Measurements from ENCODE around the gene VN1R2. TPM values are rescaled to one million over a fixed set of nuclear protein-coding genes. Genes with fewer than 3 reads are reported as not detected.
"Not testable (repeated sequence)": the region's sequence is repeated elsewhere in the genome, so short reads cannot be mapped to it uniquely, and the experiment has no call there.

The VN1R2 gene
- total RNA-seq, 1 donor from 2014 or later = not detected

GRCh38 chr19:53254411-53255341, 3.4 kb upstream of the VN1R2 start, which contains the start of gene ZNF677:
Gene ZNF677 (minus strand): TSS chr19:53254873. CDS start chr19:53251550, 3,323 bp downstream.
- H3K36me3 ChIP-seq (ENCODE audit: control insufficient read depth, insufficient read depth, low read length) = peaks cover 2% of the 10 kb centered on the region
- peak within 1 kb of the TSS; percentile 74 for H3K4me3 ChIP-seq (ENCODE audit: low read depth, low read length)
- TF ChIP-seq CTCF (IDR thresholded peaks at IDR 0.05; ENCODE audit: insufficient read depth, low read length, poor library complexity, severe bottlenecking) = no peak
- peak; percentile 50 for DNase-seq (ENCODE audit: low read depth)
- no peaks in the 10 kb centered on the region for H3K27me3 ChIP-seq (ENCODE audit: control insufficient read depth, insufficient read depth, low read length)

- not testable (repeated sequence) for H3K4me3 ChIP-seq (ENCODE audit: low read depth, low read length); H3K36me3 ChIP-seq (ENCODE audit: control insufficient read depth, insufficient read depth, low read length); H3K27me3 ChIP-seq (ENCODE audit: control insufficient read depth, insufficient read depth, low read length); DNase-seq (ENCODE audit: low read depth)
These were observed 9.5 kb downstream of the VN1R2 start, which contains the start of gene VN1R4 for GRCh38 chr19:53267623-53268022. Gene VN1R4 (minus strand): TSS chr19:53267723. CDS start chr19:53267665, 58 bp downstream.

GRCh38 chr19:53269861-53270260, 11.8 kb downstream of the VN1R2 start:
- not testable (repeated sequence) for H3K4me3 ChIP-seq (ENCODE audit: low read depth, low read length); H3K36me3 ChIP-seq (ENCODE audit: control insufficient read depth, insufficient read depth, low read length); DNase-seq (ENCODE audit: low read depth); H3K27me3 ChIP-seq (ENCODE audit: control insufficient read depth, insufficient read depth, low read length)

- DNase-seq (ENCODE audit: low read depth) = no peak
- TF ChIP-seq CTCF (IDR thresholded peaks at IDR 0.05; ENCODE audit: insufficient read depth, low read length, poor library complexity, severe bottlenecking) = no peak
- no peak overlapping the region for H3K4me3 ChIP-seq (ENCODE audit: low read depth, low read length)
- H3K36me3 ChIP-seq (ENCODE audit: control insufficient read depth, insufficient read depth, low read length) = no peaks in the 10 kb centered on the region
- H3K27me3 ChIP-seq (ENCODE audit: control insufficient read depth, insufficient read depth, low read length) = no peaks in the 10 kb centered on the region
These were observed 14.0 kb downstream of the VN1R2 start for GRCh38 chr19:53272044-53272443.

GRCh38 chr19:53275480-53275879, 17.4 kb downstream of the VN1R2 start:
- DNase-seq (ENCODE audit: low read depth) = no peak
- no peaks in the 10 kb centered on the region for H3K27me3 ChIP-seq (ENCODE audit: control insufficient read depth, insufficient read depth, low read length)
- no peaks in the 10 kb centered on the region for H3K36me3 ChIP-seq (ENCODE audit: control insufficient read depth, insufficient read depth, low read length)
- no peak overlapping the region for H3K4me3 ChIP-seq (ENCODE audit: low read depth, low read length)
- no peak for TF ChIP-seq CTCF (IDR thresholded peaks at IDR 0.05; ENCODE audit: insufficient read depth, low read length, poor library complexity, severe bottlenecking)

GRCh38 chr19:53281947-53282346, 23.9 kb downstream of the VN1R2 start:
- H3K4me3 ChIP-seq (ENCODE audit: low read depth, low read length); DNase-seq (ENCODE audit: low read depth); H3K27me3 ChIP-seq (ENCODE audit: control insufficient read depth, insufficient read depth, low read length); H3K36me3 ChIP-seq (ENCODE audit: control insufficient read depth, insufficient read depth, low read length): not testable (repeated sequence)

GRCh38 chr19:53285087-53285486, 27.0 kb downstream of the VN1R2 start:
- Histone ChIP-seq H3K36me3 (ENCODE audit: control insufficient read depth, insufficient read depth, low read length) (no peaks in the 10 kb centered on the region), H3K4me3 (ENCODE audit: low read depth, low read length) (no peak overlapping the region), H3K27me3 (ENCODE audit: control insufficient read depth, insufficient read depth, low read length) (no peaks in the 10 kb centered on the region)
- no peak for DNase-seq (ENCODE audit: low read depth)
- no peak for TF ChIP-seq CTCF (IDR thresholded peaks at IDR 0.05; ENCODE audit: insufficient read depth, low read length, poor library complexity, severe bottlenecking)

Measured in kidney epithelial cell (primary cell).